H1 (cell line): ENCODE data around the gene PTPRO.

Source experiments
- BCL11A ChIP-seq, 2 experiments: IDR thresholded peaks; one replicate each; pipeline ENCODE4 v1.6.1; 2011; ENCODE audit warnings: low read depth in 2 of 2, low read length in 2 of 2, mild to moderate bottlenecking in 2 of 2
- CTCF ChIP-seq, 3 experiments: IDR thresholded peaks; 1 replicate in 2 of 3; 2 replicates in 1 of 3; pipeline versions ENCODE4 v1.5.1 to v1.6.1; 2011; ENCODE audit warnings: low read length in 3 of 3, mild to moderate bottlenecking in 3 of 3, inconsistent platforms in 2 of 3, low read depth in 1 of 3, moderate library complexity in 1 of 3; ENCODE audit not compliant: insufficient read depth in 1 of 3; ENCODE audit errors: control extremely low read depth in 1 of 3
- EP300 ChIP-seq, 2 experiments: IDR thresholded peaks; 1 replicate in 1 of 2; 2 replicates in 1 of 2; pipeline ENCODE4 v1.6.1; 2011 to 2012; ENCODE audit warnings: low read depth in 2 of 2, low read length in 2 of 2, mild to moderate bottlenecking in 2 of 2, borderline replicate concordance in 1 of 2, inconsistent platforms in 1 of 2, moderate library complexity in 1 of 2
- EZH2 ChIP-seq: fragments of 200-600 bp; sonication (generic); IDR thresholded peaks from 2 replicates; pipeline ENCODE4 v1.7.1; 2012; ENCODE audit warnings: low read depth, mild to moderate bottlenecking, moderate library complexity, low read length, inconsistent platforms; ENCODE audit not compliant: severe bottlenecking
- JUND ChIP-seq: IDR thresholded peaks from 2 replicates; pipeline ENCODE4 v1.6.1; 2011; ENCODE audit warnings: mild to moderate bottlenecking, improper control_type of control experiment, low read length
- KDM1A ChIP-seq: fragments of 200-600, 300-600 bp; sonication (generic); IDR thresholded peaks from 2 replicates; pipeline ENCODE4 v1.7.1; 2016; ENCODE audit warnings: mild to moderate bottlenecking, low read length, borderline replicate concordance
- MAX ChIP-seq: IDR thresholded peaks from 2 replicates; pipeline ENCODE4 v1.6.1; 2012; ENCODE audit warnings: inconsistent platforms
- PHF8 ChIP-seq: fragments of 200-600 bp; sonication (generic); conservative IDR thresholded peaks from 2 replicates; pipeline ENCODE4 v1.7.1; 2012; ENCODE audit warnings: low read depth, mild to moderate bottlenecking, inconsistent platforms, low read length, moderate library complexity
- RFX5 ChIP-seq: IDR thresholded peaks from 2 replicates; pipeline ENCODE4 v1.6.1; 2011; ENCODE audit warnings: low read depth, low read length, improper control_type of control experiment, borderline replicate concordance
- SP1 ChIP-seq: IDR thresholded peaks from 2 replicates; pipeline ENCODE4 v1.6.1; 2011; ENCODE audit warnings: low read depth, low read length

GRCh38 chr12:15602051-15602672, 279.9 kb downstream of the PTPRO start:
- TF ChIP-seq RFX5 (no peak), EZH2 (no peak), CTCF (IDR thresholded peaks at IDR 0.05; ENCODE audit: control extremely low read depth in 1 of 3, insufficient read depth in 1 of 3, low read depth in 1 of 3, low read length in 3 of 3) (no peak), EP300 (IDR thresholded peaks at IDR 0.05; ENCODE audit: borderline replicate concordance in 1 of 2, low read depth in 2 of 2, low read length in 2 of 2) (no peak), PHF8 (no peak), MAX (no peak), BCL11A (IDR thresholded peaks at IDR 0.05; ENCODE audit: low read depth in 2 of 2, low read length in 2 of 2) (no peak), KDM1A (no peak), SP1 (no peak), JUND (no peak)
